Astrocyte (in vitro differentiated cells and primary cell): ENCODE data around the gene RSPH6A.

Experiments used
- CTCF ChIP-seq: IDR thresholded peaks from 2 replicates; pipeline ENCODE4 v1.5.1; 2011; ENCODE audit warnings: low read depth, mild to moderate bottlenecking, inconsistent platforms, low read length, moderate library complexity; ENCODE audit not compliant: insufficient read depth
- EZH2 ChIP-seq: IDR thresholded peaks from 2 replicates; pipeline ENCODE4 v1.6.1; 2012; ENCODE audit warnings: mild to moderate bottlenecking, low read length, inconsistent platforms; ENCODE audit not compliant: insufficient read depth

- TF ChIP-seq CTCF = no peak
- TF ChIP-seq EZH2 = no peak
These were observed 10.1 kb upstream of the RSPH6A start for GRCh38 chr19:45825263-45825605.
